NCI-H146 treated with DMSO at 0.1 percent for 48 hours (cell line): ENCODE measurements around the gene THY1.
A peak's percentile ranks its signal among the peaks of the same experiment; 100 is the strongest.
"Not testable (repeated sequence)": the region's sequence is repeated elsewhere in the genome, so short reads cannot be mapped to it uniquely, and the experiment has no call there.

Source experiments
- DNase-seq: peaks from one replicate; lab custom pipeline; 2025; ENCODE audit not compliant: unreplicated experiment; lab: John Stamatoyannopoulos, UW

THY1 gene

DNA sequence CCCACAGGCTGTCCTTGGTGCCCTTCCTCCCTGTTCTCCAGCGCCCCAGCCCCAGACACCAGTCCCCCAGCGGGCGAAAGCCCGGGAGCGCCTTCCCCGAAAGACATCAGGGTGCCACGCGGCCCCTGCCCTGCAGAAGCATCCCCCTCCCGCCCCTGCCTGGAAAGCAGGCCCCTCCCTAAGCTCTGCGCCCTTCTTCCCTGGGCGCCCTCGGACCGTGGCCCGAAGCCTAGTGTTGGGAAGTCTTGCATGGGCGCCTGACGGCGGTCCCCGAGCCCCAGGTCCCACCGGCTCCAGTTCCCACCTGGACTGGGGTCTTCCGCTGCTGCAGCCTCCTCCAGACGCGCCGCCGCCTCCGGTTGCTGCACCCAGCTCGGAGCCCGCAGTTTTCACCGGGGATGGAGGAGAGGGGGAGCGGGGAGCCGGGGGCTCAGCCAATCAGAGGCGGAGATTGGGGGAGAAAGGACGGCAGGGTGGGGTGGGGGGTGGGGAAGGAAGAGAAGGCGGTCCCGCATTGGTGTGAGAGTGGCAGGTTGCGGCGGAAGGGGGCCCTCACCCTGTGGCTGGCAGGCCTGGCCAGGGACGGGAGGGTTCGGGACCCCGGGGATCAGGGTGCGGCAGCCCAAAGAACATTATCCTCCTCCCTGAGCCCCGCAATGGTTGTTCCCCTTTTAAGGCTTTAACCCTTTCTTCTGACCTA lies at the start of gene THY1:
Gene THY1, minus strand, starts transcription at position 364 of the 700 bp plus-strand sequence. CDS start 2,267 bp downstream, outside the sequence.
- peak; percentile 68 for DNase-seq

- no peak for DNase-seq
Measured at GRCh38 chr11:119472186-119472855, 49.3 kb upstream of the THY1 start.

- DNase-seq = no peak
Measured at GRCh38 chr11:119471329-119471728, 48.4 kb upstream of the THY1 start.

GRCh38 chr11:119470317-119471291 lies 47.6 kb upstream of the THY1 start:
- DNase-seq = no peak

DNA sequence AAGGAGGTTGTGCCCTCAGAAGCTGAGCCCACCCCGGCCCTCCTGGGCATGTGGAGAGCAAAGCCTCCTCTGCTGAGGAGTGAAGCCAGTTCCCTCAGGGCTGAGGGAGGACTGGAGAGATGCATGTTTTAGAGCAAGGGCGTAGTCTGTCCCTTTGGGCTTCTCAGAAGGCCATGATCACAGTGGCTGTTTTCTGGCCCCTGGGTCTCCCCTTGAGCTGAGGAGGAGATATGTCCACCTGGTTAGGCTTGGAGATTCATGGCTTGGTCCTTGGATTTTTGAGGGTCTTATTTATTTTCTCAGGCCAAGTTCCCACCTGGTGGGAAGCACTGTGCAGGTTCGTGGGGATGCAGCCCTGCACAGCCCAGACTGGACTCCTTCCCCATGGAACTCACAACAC lies 46.5 kb upstream of the THY1 start:
- no peak for DNase-seq

- no peak for DNase-seq
Measured at GRCh38 chr11:119468511-119468910, 45.5 kb upstream of the THY1 start.

GRCh38 chr11:119461229-119461963 lies 38.4 kb upstream of the THY1 start:
- DNase-seq = peak; percentile 55

DNA sequence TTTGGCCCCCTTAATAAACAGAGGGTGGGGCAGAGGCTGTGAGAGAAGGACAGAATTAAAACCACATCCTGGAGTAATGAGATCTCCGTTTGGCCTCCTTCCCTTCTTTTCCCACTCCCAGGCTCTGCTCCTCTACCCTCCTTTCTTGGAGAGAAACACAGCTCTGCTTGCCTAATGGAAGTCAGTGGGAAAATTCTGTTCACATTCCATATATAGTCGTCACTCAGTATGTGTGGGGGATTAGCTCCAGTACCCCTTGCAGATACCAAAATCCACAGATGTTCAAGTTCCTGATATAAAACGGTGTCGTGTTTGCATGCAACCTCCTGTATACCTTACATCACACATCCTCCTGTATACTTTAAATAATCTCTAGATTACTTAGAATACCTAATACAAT lies 37.6 kb upstream of the THY1 start:
- no peak for DNase-seq

- DNase-seq = no peak
Measured at GRCh38 chr11:119460097-119460496, 37.1 kb upstream of the THY1 start.

DNA sequence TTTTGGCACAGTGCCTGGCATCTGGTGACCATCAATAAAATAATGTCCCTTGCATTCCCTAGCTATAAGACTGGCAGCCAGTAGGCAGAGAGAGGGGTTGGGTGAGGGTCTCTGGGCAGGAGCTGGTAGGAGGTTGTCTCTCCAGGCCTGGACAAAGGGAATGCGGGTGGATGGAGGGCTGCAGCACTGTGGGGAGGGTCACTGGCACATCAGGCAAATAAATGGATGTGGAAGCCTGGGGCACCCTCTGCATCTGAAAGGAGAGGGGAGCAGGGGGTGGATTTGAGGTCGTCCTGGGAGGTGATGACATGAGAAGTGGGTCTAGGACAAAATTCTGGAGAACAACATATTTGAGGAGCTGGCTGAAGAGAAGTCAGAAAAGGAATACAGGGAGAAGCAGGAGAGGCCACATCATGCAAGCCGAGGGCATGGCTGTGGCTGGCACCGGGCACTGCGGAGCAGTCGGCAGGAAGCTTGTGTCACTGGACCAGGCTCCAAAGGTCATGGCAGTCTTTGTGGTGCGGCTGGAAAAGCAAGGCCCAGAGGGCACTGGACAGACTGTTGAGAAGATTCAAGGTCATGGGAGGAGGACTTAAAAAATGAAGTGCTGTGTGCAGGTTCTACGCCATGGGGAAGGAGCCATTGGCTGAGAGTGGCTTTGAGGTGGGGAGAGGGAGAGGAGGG lies 36.5 kb upstream of the THY1 start:
- DNase-seq = no peak

- not testable (repeated sequence) for DNase-seq
Measured at GRCh38 chr11:119455708-119456107, 32.7 kb upstream of the THY1 start.

- not testable (repeated sequence) for DNase-seq
Measured at GRCh38 chr11:119455241-119455640, 32.3 kb upstream of the THY1 start.

DNA sequence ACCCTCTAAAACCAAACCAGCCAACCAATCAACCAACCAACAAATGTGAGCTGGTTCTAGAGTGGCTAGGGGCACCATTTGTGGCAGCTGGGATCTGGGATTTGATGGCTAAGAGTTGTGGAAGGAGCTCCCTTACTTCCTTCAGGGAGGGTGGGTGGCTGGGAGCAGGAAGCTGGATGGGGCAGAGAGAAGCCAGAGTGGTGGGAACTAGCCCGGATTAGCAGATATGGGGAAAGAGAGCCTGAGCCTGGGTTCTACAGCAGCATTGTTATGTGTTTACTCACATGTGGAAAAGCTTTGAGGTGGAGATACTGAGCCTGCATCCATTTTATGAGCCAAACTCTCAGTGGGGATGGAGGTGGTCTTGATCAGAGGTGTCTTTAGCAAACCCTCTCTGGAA lies 30.9 kb upstream of the THY1 start:
- DNase-seq = no peak

GRCh38 chr11:119450590-119451326 lies 27.8 kb upstream of the THY1 start:
- no peak for DNase-seq

DNA sequence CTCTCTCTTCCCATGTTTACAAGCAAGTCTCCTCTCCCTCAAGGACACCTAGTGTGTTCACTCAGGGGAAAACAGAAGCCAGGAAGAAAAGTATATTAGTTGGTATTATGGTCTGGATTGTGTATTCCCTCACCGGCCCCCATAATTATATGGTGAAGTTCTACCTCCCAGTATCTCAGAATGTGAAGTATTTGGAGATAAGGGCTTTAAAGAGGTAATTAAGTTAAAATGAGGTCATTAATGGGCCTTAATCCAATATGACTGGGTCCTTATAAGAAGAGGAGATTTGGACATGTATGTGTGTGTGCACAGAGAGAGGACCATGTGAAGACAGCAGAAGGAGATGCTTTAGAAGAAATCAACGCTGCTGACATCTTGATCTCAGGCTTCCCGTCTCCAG lies 26.5 kb upstream of the THY1 start:
- no peak for DNase-seq

DNA sequence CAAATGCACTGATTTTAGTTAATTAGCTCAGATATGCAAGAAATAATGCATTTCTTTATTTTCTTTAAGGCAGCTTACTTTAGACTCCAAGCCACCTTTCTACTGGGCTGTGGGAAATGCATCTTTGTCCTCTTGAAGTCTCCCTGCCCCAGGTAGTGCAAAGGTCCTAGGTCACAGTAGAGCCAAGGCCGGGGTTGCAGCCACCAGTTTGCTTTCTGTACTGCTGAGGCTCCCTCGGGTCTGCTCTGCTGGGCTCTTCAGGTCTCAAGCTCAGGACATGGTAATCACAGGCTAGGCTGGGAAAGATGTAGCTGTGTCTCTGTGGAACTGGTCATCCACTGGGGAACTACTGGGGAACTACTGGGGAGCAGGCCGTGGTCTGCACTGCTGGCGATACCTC lies 25.4 kb upstream of the THY1 start:
- DNase-seq = no peak

DNA sequence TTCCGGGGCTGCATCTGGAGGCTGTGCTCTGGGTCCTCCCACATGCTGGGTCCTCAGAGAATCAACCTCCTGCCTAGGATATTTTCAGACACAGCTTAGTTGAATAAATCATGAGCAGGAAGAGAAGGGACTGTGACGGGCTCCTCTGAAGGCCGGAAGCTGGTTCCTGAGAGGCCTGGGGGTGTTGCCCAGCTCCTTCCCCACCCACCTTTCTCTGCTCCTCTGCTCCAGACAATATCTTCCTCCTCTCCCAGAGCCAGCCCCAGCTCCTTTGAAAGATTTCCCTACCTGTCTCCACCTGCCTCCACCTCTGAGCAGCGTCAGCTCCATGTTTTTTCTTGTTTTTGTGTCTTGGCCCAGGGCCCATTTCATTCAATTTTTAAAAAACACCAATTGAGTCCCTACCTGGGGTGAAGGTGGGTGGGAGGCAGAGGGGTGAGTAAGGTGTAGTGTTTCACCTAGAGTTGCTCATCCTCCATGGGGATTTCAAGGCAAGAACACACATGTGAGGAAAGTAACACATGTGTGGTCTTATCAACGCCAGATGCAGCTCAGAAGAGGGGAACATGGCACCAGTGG lies 24.8 kb upstream of the THY1 start:
- no peak for DNase-seq

DNA sequence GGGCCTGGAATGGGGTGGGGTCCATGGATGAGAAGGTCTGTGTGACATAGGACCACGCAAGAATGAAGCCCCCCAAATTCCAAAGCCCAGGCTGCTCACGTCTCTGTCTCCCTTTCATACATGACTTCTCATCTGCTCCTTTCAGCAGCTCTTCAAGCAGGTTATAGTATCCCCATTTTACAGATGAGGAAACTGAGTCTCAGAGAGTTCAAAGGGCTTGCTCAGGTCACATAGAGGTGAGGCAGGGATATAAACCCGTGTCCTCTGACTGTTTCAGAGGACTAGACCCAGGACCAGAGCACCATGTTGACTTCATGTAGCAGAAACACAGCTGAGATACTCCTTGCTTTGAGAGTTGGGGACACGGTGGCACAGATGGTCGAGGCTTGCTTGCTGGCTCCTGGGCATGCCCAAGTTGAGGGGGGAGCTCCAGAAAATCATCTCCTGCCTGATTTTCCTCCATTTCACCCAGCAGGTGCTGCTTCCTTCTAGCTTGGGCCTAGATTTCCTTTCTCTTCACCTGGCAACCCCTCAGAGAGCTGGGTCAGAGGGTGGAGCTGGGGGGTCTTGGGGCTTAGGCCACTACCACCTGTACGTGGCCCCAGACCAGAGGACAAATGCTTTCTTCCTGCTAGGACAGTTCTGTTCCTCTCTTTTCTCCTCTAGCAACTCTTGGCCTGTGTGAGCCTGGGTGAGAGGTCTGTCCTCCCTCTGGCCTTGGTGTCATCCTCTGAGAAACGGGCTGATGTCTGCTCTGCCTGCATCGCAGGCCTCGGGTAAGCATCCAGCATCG lies 24.1 kb upstream of the THY1 start:
- no peak for DNase-seq
